Measurements from ENCODE around the gene RBM19.

Gene RBM19

GRCh38 chr12:113776536-113776935 lies 189.6 kb downstream of the RBM19 start:
- no peak for DNase-seq (ENCODE audit: low read depth in 2 of 2)

GRCh38 chr12:113774526-113774925 lies 191.6 kb downstream of the RBM19 start:
- DNase-seq (ENCODE audit: low read depth in 2 of 2): no peak

GRCh38 chr12:113772505-113773030 lies 193.6 kb downstream of the RBM19 start:
- DNase-seq (ENCODE audit: low read depth in 2 of 2): no peak

GRCh38 chr12:113770389-113770865 lies 195.7 kb downstream of the RBM19 start:
- no peak for DNase-seq (ENCODE audit: low read depth in 2 of 2)

- no peak for DNase-seq (ENCODE audit: low read depth in 2 of 2)
Measured at GRCh38 chr12:113769305-113769704, 196.8 kb downstream of the RBM19 start.

GRCh38 chr12:113768850-113769249 lies 197.3 kb downstream of the RBM19 start:
- no peak for DNase-seq (ENCODE audit: low read depth in 2 of 2)

- DNase-seq (ENCODE audit: low read depth in 2 of 2): no peak
Measured at GRCh38 chr12:113766879-113767878, 198.9 kb downstream of the RBM19 start.
